MM.1S (cell line): ENCODE measurements around the gene SMIM29.
A peak's percentile ranks its signal among the peaks of the same experiment; 100 is the strongest.

ENCODE experiments used
- DNase-seq: peaks from one replicate; pipeline ENCODE4 v3.0.0-alpha.2; 2015
- H2AFZ ChIP-seq: fragments of 300-600 bp; sonication (generic); 2 replicates; pipeline ENCODE4 v1.6.0; 2016; ENCODE audit warnings: antibody characterized with exemption, low read length
- H3F3A ChIP-seq: fragments of 300-600 bp; sonication (generic); 2 replicates; pipeline ENCODE4 v1.6.1; 2016; ENCODE audit warnings: mild to moderate bottlenecking, antibody characterized with exemption, low read length, moderate library complexity, mixed read lengths; ENCODE audit not compliant: insufficient read depth
- H3K27ac ChIP-seq: fragments of 300-600 bp; sonication (generic); 2 replicates; pipeline ENCODE4 v1.5.1; 2016; ENCODE audit warnings: mild to moderate bottlenecking, low read length
- H3K27me3 ChIP-seq: fragments of 300-600 bp; sonication (generic); replicated peaks from 2 replicates; pipeline ENCODE4 v1.6.0; 2016; ENCODE audit warnings: low read length; ENCODE audit not compliant: insufficient read depth
- H3K36me3 ChIP-seq: fragments of 300-600 bp; sonication (generic); replicated peaks from 2 replicates; pipeline ENCODE4 v1.6.1; 2016; ENCODE audit warnings: mild to moderate bottlenecking, low read length, mixed read lengths; ENCODE audit not compliant: insufficient read depth
- H3K4me1 ChIP-seq: fragments of 300-600 bp; sonication (generic); 2 replicates; pipeline ENCODE4 v1.6.1; 2016; ENCODE audit warnings: low read length, mixed read lengths
- H3K4me2 ChIP-seq: fragments of 300-600 bp; sonication (generic); 2 replicates; pipeline ENCODE4 v1.6.0; 2016; ENCODE audit warnings: low read depth, low read length
- H3K4me3 ChIP-seq: fragments of 300-600 bp; sonication (generic); 2 replicates; pipeline ENCODE4 v1.5.1; 2016; ENCODE audit warnings: low read length, mixed read lengths
- H3K79me2 ChIP-seq: fragments of 300-600 bp; sonication (generic); 2 replicates; pipeline ENCODE4 v1.6.1; 2016; ENCODE audit warnings: mixed run types, low read length, mixed read lengths
- H3K9ac ChIP-seq: fragments of 300-600 bp; sonication (generic); 2 replicates; pipeline ENCODE4 v1.6.1; 2016; ENCODE audit warnings: low read length, mixed read lengths
- H3K9me2 ChIP-seq: fragments of 300-600 bp; sonication (generic); replicated peaks from 2 replicates; pipeline ENCODE4 v1.6.1; 2016; ENCODE audit warnings: mild to moderate bottlenecking, low read length, mixed read lengths; ENCODE audit not compliant: insufficient read depth
- H3K9me3 ChIP-seq: fragments of 300-600 bp; sonication (generic); replicated peaks from 2 replicates; pipeline ENCODE4 v1.6.1; 2016; ENCODE audit warnings: mild to moderate bottlenecking, low read length, mixed read lengths; ENCODE audit not compliant: insufficient read depth
- H4K20me1 ChIP-seq: fragments of 300-600 bp; sonication (generic); 2 replicates; pipeline ENCODE4 v1.6.1; 2016; ENCODE audit warnings: mild to moderate bottlenecking, low read length, moderate library complexity, mixed read lengths; ENCODE audit not compliant: insufficient read depth
- CTCF ChIP-seq: fragments of 300-600 bp; sonication (generic); IDR thresholded peaks from 2 replicates; pipeline ENCODE4 v1.5.1; 2016; ENCODE audit warnings: antibody characterized with exemption, low read length, mixed read lengths
- EZH2 ChIP-seq: fragments of 300-600 bp; sonication (generic); optimal IDR thresholded peaks from 2 replicates; pipeline ENCODE3; 2017; ENCODE audit warnings: low read depth, mild to moderate bottlenecking, antibody characterized with exemption, low read length, mixed read lengths
- EZH2phosphoT487 ChIP-seq: fragments of 300-600 bp; sonication (generic); IDR thresholded peaks from 2 replicates; pipeline ENCODE4 v1.6.1; 2018; ENCODE audit warnings: antibody characterized with exemption, low read length

Gene SMIM29

DNA sequence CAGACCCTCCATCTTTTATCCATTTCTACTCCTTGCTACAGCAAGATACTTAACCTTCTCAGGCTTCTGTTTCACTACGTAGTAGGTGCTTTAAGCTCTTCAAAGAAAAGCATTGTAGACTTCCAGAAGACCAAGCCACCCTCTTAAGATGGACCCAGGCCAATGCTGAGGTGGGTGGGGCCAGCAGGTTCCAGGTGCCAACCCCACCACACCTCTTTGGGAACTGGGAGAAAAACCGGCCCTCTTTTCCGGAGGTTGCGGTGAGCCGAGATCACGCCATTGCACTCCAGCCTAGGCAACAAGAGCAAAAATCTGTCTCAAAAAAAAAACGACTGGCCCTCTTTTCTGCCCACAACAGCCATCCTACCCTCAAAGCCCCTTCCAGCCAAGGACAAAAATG, 22.7 kb downstream of the SMIM29 start:
- Histone ChIP-seq H3K36me3 (no peaks in the 10 kb centered on the region), H3K4me2 (no peak overlapping the region), H3K79me2 (no peaks in the 10 kb centered on the region), H3K27ac (no peak overlapping the region), H3K9me2 (no peaks in the 10 kb centered on the region), H4K20me1 (no peaks in the 10 kb centered on the region), H3K9ac (no peak overlapping the region), H3K4me3 (no peak overlapping the region), H3K4me1 (peaks cover 12% of the 10 kb centered on the region), H3K9me3 (no peaks in the 10 kb centered on the region), H3K27me3 (no peaks in the 10 kb centered on the region), H2AFZ (no peak overlapping the region), H3F3A (no peaks in the 10 kb centered on the region)
- no peak for DNase-seq
- TF ChIP-seq CTCF (no peak), EZH2 (no peak), EZH2phosphoT487 (no peak)

- H3K4me2 ChIP-seq = no peak overlapping the region
- peaks cover 12% of the 10 kb centered on the region for H3K4me1 ChIP-seq
- TF ChIP-seq EZH2 = no peak
- no peak for TF ChIP-seq EZH2phosphoT487
- TF ChIP-seq CTCF = no peak
- H3K36me3 ChIP-seq = no peaks in the 10 kb centered on the region
- H3K9me3 ChIP-seq = no peaks in the 10 kb centered on the region
- no peak overlapping the region for H3K4me3 ChIP-seq
- H3K9ac ChIP-seq = no peak overlapping the region
- no peak overlapping the region for H2AFZ ChIP-seq
- H3K27ac ChIP-seq = no peak overlapping the region
- H3F3A ChIP-seq = no peaks in the 10 kb centered on the region
- no peak for DNase-seq
- no peaks in the 10 kb centered on the region for H3K9me2 ChIP-seq
- H4K20me1 ChIP-seq = no peaks in the 10 kb centered on the region
- H3K79me2 ChIP-seq = no peaks in the 10 kb centered on the region
- no peaks in the 10 kb centered on the region for H3K27me3 ChIP-seq
These were observed 23.3 kb downstream of the SMIM29 start for GRCh38 chr6:34225551-34225950.

- H2AFZ ChIP-seq = peak overlapping the region; percentile 95
- no peaks in the 10 kb centered on the region for H3K9me2 ChIP-seq
- TF ChIP-seq CTCF = no peak
- TF ChIP-seq EZH2 = no peak
- no peak for TF ChIP-seq EZH2phosphoT487
- peak overlapping the region; percentile 41; the same call in 1 of the 2 replicates for H3K27ac ChIP-seq
- H3K4me2 ChIP-seq = peak overlapping the region; percentile 98
- H3K36me3 ChIP-seq = no peaks in the 10 kb centered on the region
- H3K79me2 ChIP-seq = no peaks in the 10 kb centered on the region
- peak overlapping the region; percentile 54 for H3K9ac ChIP-seq
- peak overlapping the region; percentile 71 for H3K4me3 ChIP-seq
- no peaks in the 10 kb centered on the region for H3K9me3 ChIP-seq
- peaks cover 12% of the 10 kb centered on the region for H3K4me1 ChIP-seq
- no peaks in the 10 kb centered on the region for H3F3A ChIP-seq
- no peaks in the 10 kb centered on the region for H4K20me1 ChIP-seq
- H3K27me3 ChIP-seq = no peaks in the 10 kb centered on the region
- DNase-seq = peak; percentile 94
These were observed 24.6 kb downstream of the SMIM29 start for GRCh38 chr6:34223956-34224940.
